ENCODE measurements around the gene UHRF2.
"Not testable (repeated sequence)": the region's sequence is repeated elsewhere in the genome, so short reads cannot be mapped to it uniquely, and the experiment has no call there.

The UHRF2 gene, protein sequence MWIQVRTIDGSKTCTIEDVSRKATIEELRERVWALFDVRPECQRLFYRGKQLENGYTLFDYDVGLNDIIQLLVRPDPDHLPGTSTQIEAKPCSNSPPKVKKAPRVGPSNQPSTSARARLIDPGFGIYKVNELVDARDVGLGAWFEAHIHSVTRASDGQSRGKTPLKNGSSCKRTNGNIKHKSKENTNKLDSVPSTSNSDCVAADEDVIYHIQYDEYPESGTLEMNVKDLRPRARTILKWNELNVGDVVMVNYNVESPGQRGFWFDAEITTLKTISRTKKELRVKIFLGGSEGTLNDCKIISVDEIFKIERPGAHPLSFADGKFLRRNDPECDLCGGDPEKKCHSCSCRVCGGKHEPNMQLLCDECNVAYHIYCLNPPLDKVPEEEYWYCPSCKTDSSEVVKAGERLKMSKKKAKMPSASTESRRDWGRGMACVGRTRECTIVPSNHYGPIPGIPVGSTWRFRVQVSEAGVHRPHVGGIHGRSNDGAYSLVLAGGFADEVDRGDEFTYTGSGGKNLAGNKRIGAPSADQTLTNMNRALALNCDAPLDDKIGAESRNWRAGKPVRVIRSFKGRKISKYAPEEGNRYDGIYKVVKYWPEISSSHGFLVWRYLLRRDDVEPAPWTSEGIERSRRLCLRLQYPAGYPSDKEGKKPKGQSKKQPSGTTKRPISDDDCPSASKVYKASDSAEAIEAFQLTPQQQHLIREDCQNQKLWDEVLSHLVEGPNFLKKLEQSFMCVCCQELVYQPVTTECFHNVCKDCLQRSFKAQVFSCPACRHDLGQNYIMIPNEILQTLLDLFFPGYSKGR

DNA sequence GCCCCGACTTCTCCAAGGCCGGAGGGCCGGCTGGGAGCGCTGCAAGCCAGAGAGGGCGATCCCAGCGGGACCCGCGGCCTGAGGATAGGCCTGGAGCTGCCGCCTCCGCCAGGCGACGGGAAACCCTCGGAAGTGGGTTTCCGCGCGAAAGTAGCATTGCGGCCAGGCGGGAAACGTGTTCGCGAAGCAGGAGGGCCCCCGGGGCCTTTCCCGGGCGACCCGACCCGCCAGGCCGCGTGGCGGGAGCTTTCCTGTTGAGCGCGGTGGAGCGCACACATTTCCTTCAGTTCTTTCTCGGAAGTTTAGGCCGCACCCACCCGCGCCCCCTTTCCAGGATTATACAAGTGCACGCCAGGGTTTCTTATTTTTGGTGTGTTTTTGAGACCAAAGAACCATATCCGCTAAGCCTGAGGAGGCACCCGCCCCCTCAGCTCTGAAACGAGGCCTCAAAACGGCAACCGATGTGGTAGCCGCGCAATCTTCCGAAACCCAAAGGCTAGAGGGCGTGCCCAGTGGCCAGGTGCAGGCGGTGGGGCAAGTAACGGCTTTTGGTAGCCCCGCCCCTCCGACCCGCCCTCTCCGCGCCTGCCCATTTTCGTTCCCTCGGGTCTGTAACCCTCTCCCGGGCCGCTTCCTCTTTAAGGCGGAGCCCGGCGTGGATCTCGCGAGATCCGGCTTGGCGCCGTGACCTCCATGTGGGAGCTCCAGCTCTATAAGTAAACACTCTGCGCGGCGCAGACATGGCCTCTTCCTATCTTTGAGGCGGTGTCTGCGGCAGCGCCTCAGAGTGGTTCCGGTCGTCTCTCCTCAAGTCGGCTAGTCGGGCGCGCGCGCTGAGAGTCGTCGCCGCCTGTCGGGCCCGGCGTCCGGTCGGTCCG, at the start of gene UHRF2:
Gene UHRF2 (plus strand): TSS at position 713 of the 878 bp plus-strand sequence. CDS start 292 bp downstream, outside the sequence.
- FAIRE-seq (no peak), DNase-seq (ENCODE audit: insufficient read length, low spot score) (peak; percentile 96)

DNA sequence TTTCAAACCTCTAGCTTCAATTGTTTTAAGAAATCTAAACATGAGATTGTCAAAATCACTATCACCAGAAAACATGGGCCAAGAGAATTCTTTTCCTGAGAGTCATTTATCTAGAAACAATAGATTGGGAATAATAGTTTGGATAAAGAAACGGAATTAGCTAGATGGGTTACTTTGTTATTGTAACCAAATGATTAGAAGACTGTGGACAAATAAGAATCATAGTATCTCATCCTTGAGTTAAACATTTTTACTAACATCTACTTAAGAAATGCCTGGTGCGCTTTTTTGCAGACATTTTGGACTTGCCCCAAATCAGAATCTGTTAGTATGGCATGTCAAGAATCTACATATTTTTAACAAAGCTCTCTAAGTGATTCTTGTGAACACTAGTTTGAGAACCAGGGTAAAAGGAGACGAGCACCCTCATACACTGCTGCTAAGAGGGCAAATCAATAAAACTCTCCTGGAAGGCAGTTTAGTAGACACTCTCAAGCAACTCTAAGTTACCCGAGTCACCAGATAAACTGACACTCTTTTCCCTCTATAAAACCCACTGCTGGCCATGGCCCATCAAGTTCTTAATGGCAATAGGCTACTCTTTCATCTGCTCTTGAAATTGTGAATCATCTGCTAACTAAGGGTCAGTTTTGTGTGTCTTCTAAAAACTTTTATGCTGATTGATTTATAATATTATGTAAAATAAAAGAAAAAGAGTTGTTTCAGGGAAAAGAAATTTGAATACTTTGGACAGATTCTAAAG, 45.7 kb upstream of the UHRF2 start:
- no peak for FAIRE-seq
- no peak for DNase-seq (ENCODE audit: insufficient read length, low spot score)

DNA sequence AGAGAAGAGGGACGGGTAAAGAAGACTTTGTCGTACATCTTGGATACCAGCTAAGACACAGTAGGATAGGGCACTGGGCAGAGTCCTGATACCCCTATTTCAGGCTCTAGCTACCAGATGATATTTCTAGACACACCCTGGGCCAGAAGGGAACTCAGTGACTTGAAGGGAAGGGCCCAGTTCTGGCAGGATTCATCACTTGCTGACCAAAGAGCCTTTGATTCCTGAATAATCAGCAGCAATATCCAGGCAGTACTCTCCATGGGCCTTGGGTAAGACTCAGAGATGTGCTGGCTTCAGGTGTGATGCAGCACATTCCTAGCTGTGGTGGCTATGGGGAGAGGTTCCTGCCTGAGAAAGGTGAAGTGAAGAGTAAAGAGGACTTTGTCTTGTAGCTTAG, 44.2 kb upstream of the UHRF2 start:
- no peak for FAIRE-seq

DNA sequence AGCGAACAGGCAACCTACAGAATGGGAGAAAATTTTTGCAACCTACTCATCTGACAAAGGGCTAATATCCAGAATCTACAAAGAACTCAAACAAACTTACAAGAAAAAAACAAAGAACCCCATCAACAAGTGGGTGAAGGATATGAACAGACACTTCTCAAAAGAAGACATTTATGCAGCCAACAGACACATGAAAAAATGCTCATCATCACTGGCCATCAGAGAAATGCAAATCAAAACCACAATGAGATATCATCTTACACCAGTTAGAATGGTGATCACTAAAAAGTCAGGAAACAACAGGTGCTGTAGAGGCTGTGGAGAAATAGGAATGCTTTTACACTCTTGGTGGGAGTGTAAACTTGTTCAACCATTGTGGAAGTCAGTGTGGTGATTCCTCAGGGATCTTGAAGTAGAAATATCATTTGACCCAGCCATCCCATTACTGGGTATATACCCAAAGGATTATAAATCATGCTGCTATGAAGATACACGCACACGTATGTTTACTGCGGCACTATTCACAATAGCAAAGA, 31.5 kb upstream of the UHRF2 start:
- DNase-seq (ENCODE audit: insufficient read length, low spot score); FAIRE-seq: not testable (repeated sequence)

More for the DNA sequence above, 44.2 kb upstream of the UHRF2 start:
- DNase-seq (ENCODE audit: insufficient read length, low spot score) = no peak

DNA sequence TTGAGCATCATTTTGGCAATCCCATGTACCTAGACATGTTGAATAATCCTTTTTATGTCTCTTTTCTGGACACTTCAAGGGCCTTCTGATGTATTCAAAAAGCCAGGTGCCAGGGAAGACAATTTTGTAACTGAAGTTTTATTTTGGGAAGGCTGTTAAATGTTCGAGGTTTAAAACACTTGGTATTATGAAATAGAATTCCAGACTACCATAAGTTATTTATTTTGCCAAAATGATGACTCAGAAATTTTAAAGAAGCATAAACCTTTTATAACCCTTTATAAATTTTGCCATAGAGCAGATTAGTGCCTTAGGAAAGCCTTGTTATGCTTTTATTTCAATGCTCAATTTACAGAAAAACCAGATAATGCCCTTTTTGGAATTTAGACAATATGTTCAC, 30.3 kb upstream of the UHRF2 start:
- FAIRE-seq = no peak
- no peak for DNase-seq (ENCODE audit: insufficient read length, low spot score)

DNA sequence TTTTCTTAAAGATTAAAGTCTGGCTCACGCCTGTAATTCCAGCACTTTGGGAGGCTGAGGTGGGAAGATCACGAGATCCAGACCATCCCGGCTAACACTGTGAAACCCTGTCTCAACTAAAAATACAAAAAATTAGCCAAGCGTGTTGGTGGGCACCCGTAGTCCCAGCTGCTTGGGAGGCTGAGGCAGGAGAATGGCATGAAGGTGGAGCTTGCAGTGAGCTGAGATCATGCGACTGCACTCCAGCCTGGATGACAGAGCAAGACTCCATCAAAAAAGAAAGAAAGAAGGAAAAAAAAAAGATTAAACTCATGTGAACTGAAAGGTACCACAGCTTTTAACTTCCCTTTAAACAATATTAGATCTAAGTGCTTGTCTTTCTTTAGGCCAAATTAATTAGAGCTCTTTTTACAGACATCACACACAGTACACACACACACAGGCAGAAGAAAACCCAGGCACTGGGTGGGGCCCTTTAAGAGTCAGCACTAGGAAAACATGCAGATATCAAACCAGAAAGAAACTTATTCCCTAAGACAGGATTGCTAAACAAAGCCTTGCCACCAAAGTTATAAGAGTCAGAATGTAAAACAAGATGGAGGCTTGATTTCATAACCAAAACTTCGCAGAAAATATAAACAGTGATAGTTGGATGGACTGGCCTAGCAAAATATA, 29.3 kb upstream of the UHRF2 start:
- no peak for DNase-seq (ENCODE audit: insufficient read length, low spot score)
- no peak for FAIRE-seq

DNA sequence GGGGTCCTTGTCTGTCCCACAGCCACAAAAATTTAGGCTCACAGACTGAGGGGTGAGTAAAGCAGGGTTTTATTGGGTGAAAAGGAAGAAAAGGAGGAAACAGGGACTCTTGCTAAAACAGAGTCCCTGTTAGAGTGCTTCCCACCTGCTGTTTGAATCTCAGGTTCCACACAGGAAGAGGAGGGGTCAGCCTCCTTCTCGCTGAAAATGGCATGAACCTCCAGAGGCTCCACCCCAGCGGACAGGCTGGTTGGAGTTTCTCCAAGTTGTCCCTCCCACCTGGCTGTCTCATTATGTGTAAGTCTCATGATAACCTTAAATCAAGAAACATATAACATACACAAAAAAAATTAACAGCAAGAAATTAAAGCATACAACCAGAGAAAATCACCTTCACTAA, 28.3 kb upstream of the UHRF2 start:
- FAIRE-seq (no peak), DNase-seq (ENCODE audit: insufficient read length, low spot score) (no peak)

DNA sequence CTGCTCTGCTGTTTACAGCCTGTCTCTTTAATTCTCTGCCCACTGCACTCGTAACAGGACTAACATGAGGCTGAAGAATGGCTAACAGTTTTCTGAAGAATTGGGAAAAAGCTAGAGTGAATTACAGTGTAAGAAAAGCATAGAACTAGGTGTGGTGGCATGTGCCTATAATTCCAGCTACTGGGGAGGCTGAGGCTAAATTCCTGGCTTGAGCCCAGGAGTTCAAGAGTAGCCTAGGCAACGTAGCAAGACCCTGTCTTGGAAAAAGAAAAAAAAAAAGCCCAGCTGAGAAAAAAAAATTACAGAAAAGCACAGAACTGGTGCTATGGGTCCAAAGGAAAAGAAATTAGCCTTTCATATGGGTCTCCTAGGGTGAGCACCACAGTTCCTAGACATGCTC, 13.9 kb upstream of the UHRF2 start:
- FAIRE-seq = no peak

DNA sequence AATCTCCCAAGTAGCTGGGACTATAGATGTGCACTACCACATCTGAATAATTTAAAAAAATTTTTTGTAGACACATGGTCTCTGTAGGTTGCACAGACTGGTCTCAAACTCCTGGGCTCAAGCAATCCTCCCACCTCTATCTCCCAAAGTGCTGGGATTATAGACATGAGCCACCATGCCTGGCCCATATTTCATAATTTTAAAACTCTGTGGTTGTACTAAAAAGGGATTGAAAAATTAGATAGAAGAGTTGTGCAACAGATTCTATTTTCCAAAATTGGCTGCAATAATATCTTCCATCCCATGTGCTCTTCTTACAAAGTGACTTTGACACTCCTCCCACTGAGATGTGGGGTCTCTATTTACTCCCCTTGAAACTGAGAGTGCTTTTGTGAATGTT, 7.6 kb upstream of the UHRF2 start:
- FAIRE-seq (no peak), DNase-seq (ENCODE audit: insufficient read length, low spot score) (no peak)

More for the DNA sequence above, 13.9 kb upstream of the UHRF2 start:
- DNase-seq (ENCODE audit: insufficient read length, low spot score) = no peak

DNA sequence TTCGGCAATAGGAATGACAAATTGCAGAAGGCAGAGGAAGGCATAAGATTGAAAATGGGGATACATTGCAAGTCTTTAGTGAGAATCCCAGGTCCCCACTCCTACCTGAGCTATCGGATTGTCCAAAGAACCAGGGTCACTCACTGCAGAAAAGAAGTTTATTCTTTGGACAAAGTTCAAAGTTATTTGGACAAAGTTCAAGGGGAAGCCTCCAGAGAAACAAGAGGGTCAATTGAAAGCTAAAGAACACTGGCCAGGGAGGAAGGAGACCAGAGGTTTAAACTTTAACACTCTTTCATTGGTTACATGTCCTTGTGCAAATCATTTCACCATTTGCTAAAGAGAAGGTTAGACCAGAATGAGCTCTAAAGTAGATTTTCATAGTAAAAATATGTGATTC, 5.2 kb upstream of the UHRF2 start:
- DNase-seq (ENCODE audit: insufficient read length, low spot score) = no peak
- no peak for FAIRE-seq

DNA sequence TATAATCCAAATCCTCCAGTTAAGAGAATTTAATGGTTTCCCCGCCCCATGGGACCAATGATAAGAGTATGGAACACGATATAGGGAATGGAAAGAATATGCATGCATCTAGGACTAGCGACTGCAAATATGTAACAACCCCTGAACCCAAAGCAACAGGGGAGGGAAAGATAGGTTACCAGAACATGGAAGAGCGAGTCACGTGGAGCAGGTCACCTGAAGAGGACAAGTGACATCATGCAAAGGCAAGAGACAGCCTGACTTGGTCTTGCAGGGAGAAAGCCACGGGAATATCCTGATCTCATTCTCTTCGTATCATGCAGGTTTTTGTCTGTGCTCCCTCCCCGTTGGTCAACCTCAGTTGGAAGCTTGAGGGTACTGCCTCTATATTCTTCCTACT, 4.7 kb upstream of the UHRF2 start:
- FAIRE-seq (no peak), DNase-seq (ENCODE audit: insufficient read length, low spot score) (no peak)

DNA sequence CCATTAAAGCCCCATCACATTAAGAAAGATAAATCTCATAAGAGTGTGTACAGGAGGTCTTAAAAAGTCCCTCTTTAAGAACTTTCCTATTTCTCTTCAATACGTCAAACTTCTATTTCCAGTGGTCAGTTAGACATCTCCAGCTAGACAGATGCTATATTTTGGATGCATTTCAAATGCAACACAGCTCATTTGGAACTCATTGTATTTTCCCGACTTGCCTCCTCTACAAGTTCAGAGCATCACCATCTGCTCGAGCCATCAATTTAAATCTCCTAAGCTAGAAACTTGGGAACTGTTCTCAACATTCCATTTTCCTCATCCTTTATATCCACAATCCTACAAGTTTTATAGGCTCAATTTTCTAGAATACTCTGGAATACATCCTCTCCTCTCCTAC, 3.2 kb upstream of the UHRF2 start:
- DNase-seq (ENCODE audit: insufficient read length, low spot score) (no peak), FAIRE-seq (no peak)

DNA sequence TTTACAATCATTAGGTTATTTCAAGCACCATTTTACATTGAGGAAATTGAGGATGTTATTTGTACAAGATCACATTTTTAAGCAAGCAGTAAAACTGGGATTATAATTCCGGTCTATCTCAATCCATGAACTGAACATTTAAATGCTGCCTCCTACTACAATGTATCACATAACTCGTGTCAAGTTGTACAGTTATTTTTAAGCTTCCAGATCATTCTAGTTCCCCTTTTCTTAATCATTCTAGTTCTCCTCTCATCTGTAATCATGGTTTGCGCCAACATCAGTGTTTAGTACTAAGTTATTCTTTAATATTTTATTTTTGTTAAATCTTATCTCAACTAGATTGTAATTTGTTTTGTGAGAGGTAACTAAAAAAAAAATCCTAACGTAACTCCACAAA, 2.4 kb upstream of the UHRF2 start:
- FAIRE-seq = no peak

DNA sequence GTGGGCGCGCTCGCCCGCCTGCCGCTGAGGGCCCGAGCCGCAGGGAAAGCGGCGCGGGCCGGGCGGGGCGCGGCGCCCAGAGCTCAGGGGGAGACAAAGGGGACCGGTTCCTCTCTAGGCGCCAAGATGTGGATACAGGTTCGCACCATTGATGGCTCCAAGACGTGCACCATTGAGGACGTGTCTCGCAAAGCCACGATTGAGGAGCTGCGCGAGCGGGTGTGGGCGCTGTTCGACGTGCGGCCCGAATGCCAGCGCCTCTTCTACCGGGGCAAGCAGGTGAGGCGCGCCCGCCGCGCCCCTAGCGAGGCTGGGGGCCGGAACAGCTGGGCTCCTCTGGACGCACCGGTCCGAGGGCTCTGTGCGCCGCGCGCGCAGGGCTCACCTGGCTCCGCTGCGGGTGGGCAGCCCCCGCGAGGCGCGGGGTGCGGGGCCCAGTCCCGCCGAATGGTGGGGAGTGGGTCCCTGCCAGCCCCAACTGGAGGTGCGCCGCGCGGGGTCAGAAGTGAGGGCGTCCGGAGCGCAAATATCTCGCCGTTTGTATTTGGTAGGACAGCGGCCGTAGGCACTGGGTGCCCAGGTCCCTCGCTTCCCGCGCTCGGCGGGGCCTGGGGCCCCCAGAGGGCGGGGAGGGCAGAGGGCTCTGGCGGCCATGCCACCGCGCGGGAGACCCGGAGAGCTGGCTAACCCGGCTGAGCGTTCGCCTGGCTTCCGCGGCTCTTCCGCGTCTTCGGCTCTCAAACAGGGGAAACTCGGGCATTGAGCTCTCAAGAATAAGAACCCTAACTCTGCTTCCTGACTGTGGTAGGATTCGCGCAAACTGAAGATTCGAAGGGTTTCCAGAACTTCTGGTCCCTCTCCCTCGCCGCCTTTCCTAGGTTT, 607 bp downstream of the UHRF2 start:
- FAIRE-seq = no peak
- no peak for DNase-seq (ENCODE audit: insufficient read length, low spot score)

More for the DNA sequence above, 2.4 kb upstream of the UHRF2 start:
- DNase-seq (ENCODE audit: insufficient read length, low spot score) = no peak

DNA sequence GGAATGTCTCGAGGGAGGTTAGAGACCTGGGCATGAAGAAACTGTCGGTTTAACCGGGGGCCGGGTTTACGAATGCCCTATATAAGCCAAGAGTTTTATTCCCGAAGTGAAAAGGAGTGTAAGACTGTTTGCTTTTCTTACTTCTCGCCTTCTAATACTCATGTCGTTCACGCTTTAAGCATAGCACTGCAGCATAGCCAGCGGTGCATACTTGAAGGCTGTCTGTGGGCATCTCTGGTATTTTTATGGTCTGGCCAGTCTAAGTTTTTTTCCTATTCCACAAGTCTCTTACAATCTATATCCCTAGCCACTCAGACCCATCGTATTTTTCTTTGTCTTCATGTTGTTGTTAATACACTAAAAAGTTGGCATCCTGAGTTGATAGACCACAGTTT, 1.2 kb downstream of the UHRF2 start:
- DNase-seq (ENCODE audit: insufficient read length, low spot score) (no peak), FAIRE-seq (no peak)

DNA sequence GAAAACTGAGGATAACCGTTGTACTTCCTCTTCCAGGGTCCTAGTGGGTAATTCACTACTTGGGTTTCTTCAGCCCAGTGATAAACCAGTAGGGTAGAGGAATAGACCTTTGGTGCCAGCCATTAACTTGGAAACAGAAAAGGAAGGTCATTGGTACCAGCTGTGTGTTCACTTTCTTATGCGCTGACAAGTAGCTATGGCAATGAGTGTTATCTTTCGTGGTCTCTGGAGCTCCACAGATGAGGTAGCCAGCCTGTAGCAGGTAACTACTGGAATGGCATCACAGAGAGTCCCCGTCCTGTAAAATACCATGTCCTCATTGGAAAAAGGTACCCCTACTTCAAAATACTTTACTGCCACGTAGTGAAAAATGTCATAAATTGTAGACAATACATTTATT, 2.3 kb downstream of the UHRF2 start:
- FAIRE-seq = no peak

DNA sequence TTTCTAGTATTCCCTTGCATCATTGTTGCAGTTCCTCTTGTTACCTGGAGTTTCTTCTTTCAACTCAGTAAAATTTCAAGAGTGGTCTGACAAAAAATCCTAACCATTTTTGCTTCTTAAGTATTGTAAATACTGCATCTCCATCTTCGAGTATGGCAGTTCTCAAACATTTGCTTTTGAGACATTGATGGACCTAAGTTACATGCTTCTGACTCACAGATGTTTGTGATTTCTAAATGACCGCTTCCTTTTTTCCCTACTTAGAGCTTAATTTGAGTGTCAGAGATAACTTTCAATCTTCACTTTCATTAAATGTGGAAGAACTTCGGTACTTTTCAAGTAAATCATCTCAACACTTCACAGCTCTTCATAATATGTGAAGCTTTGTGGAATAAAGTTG, 4.2 kb downstream of the UHRF2 start:
- DNase-seq (ENCODE audit: insufficient read length, low spot score) = no peak

More for the DNA sequence above, 2.3 kb downstream of the UHRF2 start:
- no peak for DNase-seq (ENCODE audit: insufficient read length, low spot score)

DNA sequence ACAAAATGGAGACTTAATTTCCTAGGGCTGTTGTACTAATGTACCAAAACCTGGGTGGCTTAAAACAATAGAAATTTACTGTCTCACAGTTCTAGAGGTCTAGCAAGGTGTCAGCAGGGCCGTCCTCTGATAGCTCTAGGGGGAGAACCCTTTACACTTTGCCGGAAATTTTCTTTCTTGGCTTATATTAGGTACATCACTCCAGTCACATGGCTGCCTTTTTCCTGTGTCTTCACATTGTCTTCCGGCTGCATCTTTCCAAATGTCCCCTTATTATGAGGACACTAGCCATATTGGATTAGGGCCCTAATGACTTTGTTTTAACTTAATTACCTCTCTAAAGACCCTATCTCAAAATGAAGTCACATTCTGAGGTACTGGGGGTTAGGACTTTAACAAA, 5.8 kb downstream of the UHRF2 start:
- DNase-seq (ENCODE audit: insufficient read length, low spot score) (no peak), FAIRE-seq (no peak)

More for the DNA sequence above, 4.2 kb downstream of the UHRF2 start:
- no peak for FAIRE-seq

Measured in HTR-8/SVneo (cell line).